Choroid plexus epithelial cell (primary cell): ENCODE data around the gene CBX4.
"Not testable (repeated sequence)": the region's sequence is repeated elsewhere in the genome, so short reads cannot be mapped to it uniquely, and the experiment has no call there.

Experiments
- DNase-seq: peaks from one replicate; pipeline ENCODE4 v3.0.0-alpha.2; 2010; ENCODE audit warnings: low read depth
- H3K4me3 ChIP-seq: 2 replicates; pipeline ENCODE4 v1.5.1; 2011; ENCODE audit warnings: low read depth, mild to moderate bottlenecking, control low read depth, low read length, moderate library complexity
- TF ChIP-seq, protein P1 (sequence below): conservative IDR thresholded peaks from 2 replicates; pipeline ENCODE4 v1.5.1; 2011; ENCODE audit warnings: low read depth, mild to moderate bottlenecking, control low read depth, inconsistent platforms, low read length, moderate library complexity

Gene CBX4

DNA sequence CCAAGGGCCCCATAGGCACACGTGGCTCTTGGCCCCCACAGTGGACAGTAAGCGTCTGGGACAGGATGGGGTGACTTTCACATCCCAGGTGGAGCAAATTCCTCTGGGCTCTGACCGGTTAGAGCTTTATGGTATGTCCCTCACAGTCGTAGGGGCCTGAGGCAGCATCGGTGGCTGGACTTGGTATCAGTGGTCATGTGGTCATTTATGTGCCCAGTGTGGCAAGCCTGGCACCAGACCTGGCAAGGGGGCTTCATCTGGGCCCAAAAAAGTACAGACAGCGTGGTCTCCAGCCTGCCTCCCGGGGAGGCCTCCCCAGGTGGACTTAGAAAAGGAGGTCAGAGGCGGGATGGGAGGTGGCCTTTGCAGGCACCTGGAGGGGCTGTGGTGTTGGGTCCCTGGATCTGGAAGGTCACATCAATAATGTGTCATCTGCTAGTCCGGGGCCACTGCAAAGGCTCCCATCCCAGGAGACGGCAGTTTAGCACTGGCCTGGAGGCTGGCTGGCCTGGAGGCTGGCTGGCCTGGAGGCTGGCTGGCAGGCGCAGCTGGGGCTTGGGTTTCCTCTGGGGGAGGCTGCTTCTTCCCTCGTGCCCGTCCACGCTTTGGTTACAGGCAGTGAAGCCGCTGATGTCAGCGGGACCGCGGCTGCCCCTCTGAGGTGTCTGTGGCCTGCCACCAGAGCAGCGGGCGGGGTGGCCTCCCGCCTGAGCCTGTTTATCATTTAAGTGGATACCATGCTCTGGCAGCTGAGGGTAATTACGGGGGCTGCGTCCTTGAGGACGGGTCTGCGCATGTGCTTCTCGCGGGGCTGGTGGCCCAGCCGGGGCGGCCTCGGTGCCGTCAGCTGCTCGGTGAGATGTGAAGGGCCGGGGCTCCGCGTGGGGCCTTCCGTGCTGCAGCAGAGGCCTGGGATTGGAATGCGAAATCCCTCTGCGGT, 20.7 kb upstream of the CBX4 start:
- TF ChIP-seq, protein P1, sequence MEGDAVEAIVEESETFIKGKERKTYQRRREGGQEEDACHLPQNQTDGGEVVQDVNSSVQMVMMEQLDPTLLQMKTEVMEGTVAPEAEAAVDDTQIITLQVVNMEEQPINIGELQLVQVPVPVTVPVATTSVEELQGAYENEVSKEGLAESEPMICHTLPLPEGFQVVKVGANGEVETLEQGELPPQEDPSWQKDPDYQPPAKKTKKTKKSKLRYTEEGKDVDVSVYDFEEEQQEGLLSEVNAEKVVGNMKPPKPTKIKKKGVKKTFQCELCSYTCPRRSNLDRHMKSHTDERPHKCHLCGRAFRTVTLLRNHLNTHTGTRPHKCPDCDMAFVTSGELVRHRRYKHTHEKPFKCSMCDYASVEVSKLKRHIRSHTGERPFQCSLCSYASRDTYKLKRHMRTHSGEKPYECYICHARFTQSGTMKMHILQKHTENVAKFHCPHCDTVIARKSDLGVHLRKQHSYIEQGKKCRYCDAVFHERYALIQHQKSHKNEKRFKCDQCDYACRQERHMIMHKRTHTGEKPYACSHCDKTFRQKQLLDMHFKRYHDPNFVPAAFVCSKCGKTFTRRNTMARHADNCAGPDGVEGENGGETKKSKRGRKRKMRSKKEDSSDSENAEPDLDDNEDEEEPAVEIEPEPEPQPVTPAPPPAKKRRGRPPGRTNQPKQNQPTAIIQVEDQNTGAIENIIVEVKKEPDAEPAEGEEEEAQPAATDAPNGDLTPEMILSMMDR: no peak
- DNase-seq: no peak
- no peak overlapping the region for H3K4me3 ChIP-seq

DNA sequence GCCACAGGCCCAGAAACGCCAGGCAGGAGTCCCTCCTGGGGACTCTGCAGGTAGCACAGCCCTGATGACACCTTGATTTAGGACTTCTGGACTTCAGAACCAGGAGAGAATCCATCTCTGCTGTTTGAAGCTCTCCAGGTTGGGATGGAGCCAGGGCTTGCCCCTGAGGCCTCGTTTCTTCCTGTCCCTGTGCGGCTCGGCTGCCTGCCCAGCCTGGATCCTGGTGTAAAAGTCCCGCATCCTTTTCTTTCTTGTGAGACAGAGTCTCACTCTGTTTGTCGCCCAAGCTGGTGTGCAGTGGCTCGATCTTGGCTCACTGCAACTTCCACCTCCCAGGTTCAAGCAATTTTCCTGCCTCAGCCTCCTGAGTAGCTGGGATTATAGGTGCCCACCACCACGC, 17.9 kb upstream of the CBX4 start:
- no peak for DNase-seq
- H3K4me3 ChIP-seq: no peak overlapping the region
- TF ChIP-seq, protein P1: no peak

DNA sequence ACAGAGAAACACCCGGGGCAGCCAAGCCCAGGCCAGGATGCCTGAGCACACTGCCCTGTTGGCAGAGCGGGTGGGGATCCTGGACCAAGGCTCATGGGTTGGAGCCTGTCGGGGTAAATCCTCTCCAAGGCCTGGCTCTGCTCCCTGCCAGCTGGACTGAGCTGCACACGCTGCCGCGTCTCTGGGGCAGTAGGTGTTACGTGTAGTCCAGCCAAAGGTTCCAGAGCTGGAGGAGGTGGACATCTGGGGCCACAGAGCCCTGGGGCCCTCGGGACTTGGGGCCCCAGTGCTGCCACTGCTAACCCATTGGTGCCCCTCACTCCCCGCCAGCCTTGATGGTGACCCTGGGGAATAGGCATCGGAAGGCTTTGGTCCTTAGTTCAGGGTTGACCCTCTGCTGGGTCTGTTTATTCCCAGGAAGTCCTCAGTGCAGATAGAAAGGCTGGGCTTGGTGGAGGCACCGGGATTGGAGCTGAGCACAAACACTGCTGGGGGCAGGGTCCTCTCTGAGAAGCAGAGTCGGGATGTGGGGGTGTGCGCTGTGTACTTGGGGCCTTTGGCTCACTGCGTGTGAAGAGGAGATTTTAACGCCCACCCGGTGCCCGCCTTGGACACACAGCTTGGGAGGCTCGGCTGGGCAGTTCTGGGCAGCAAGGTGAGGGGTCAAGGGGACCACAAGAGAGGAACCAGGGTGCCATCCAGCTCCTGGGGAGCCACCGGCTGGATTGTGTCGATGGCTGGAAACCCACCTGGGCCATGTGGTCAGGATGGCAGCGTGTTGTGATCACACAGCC, 16.3 kb upstream of the CBX4 start:
- DNase-seq: no peak
- TF ChIP-seq, protein P1: no peak
- H3K4me3 ChIP-seq: no peak overlapping the region

DNA sequence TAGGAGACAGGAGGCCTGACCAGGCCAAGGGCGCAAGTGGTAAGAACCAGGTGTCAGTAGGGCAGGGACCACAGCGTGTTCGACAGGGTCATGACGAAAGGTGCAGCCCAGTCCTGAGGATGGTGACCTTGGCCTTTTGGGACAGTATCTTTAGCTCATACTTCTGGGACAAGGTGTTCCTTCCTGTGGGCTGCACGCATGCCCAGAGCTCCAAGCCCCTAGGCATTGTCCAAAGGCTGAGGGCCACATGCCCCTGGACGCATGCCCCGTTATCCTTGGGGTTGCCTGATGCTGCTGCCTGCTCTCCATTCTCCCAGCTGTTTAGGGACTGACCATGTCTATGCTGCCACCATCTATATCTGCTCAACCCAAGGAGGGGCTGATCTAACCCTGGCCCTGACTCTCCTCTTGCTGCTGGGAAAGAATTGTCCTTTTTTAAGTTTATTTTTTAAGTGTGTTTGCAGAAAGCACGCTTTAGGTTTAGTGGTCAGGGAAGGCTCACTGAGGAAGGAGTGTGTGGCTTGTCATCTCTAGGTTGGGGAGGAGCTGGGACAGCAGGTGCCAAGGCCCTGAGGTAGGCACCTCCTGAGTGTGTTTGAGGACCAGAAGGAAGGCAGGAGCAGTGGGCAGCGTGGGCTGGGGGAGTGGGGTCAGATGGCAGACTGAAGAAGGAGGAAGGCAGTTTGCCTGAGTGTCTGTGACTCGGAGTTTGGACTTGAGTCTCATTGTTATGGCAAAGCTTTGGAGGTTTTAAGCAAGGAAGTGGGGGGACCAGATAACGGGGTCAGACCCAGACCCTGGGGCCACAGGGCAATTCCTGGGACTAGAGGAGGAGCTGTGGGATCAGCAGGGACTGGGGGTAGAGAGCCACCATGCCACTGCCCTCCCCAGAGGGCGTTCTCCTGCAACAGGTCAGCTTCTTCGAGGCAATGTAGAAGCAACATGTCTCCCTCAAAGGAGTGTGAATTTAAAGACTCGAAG, 15.1 kb upstream of the CBX4 start:
- TF ChIP-seq, protein P1: no peak
- H3K4me3 ChIP-seq: no peak overlapping the region
- DNase-seq: no peak

DNA sequence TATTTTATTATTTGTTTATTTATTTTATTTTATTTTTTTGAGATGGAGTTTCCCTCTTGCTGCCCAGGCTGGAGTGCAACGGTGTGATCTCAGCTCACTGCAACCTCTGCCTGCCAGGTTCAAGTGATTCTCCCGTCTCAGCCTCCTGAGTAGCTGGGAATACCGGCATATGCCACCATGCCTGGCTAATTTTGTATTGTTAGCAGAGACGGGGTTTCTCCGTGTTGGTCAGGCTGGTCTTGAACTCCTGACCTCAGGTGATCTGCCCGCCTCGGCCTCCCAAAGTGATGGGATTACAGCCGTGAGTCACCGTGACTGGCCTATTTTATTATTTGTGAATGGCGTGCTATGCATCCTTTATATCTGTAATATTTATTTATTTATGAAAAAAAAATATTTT, 13.9 kb upstream of the CBX4 start:
- not testable (repeated sequence) for H3K4me3 ChIP-seq, DNase-seq

DNA sequence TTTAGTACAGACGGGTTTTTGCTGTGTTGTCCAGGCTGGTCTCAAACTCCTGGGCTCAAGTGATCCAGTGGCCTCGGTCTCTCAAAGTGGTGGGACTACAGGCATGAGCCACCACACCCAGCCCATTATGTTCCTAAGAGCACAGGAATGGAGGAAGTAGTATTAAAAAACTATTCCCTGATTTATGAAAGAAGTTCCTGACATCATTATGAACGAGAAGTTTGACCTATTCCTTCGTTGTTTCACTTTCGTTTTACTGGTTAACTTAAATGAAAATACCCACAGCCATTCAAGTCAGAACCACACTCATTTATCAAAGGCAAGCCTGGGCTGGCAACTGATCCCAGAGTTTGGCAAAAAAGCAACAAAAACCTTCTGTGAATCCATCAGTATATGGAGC, 13.5 kb upstream of the CBX4 start:
- TF ChIP-seq, protein P1: no peak
- peak overlapping the region; percentile 31 for H3K4me3 ChIP-seq
- DNase-seq: peak; percentile 51
